K562 (cell line): ENCODE results near the gene LIG3. TPM values are rescaled to one million over a fixed set of nuclear protein-coding genes. Genes with fewer than 3 reads are reported as not detected.

Source experiments
- ATAC-seq: fragments of 200-7000 bp; cut with Tn5 transposase; 3 replicates; pipeline ENCODE4 v1.9.1; 2020; ENCODE audit warnings: moderate library complexity
- BruUV-seq: library from RNA; stranded (reverse); fragments of 400-500 nt; replicated peaks from 2 replicates; lab custom pipeline; 2021; lab: Mats Ljungman, UMichigan
- CTCF ChIA-PET: fragments of 300-600 bp; formaldehyde crosslinking; extraction: SDS; loops from one replicate; lab custom pipeline; 2021; ENCODE audit warnings: low intra/inter-chr PET ratio; lab: Yijun Ruan, JAX
- POLR2A ChIA-PET: fragments of 300-600, 350-650 bp; sonication (Branson Sonifier 250); formaldehyde crosslinking; extraction: SDS; loops from one replicate; lab custom pipeline; 2021; ENCODE audit warnings: antibody characterized with exemption, inconsistent platforms; lab: Yijun Ruan, JAX
- DNase-seq, 4 experiments: peaks; one replicate each; pipeline versions ENCODE4 v3.0.0 to v3.0.0-alpha.2; 2011 to 2018; ENCODE audit warnings: low spot score in 3 of 4, mixed read lengths in 3 of 4; ENCODE audit errors: extremely low read depth in 1 of 4
- FAIRE-seq: peaks from 2 replicates; lab custom pipeline; 2011; peaks lifted over from hg19 to GRCh38; lab: Jason Lieb, UNC
- H2AFZ ChIP-seq: 2 replicates; pipeline ENCODE4 v1.6.0; 2011; ENCODE audit warnings: low read depth, low read length, control low read depth, inconsistent platforms
- H3K27ac ChIP-seq: fragments of 200-600 bp; 3 replicates; pipeline ENCODE4 v1.8.0; 2011; ENCODE audit warnings: low read depth, mild to moderate bottlenecking, control low read depth, inconsistent platforms, low read length, moderate library complexity, mixed read lengths; ENCODE audit errors: extremely low read depth
- H3K27me3 ChIP-seq, 2 experiments: fragments of 300-600 bp in 1 of 2; 2 replicates in 1 of 2; 3 replicates in 1 of 2; pipeline versions ENCODE4 v1.6.0 to v1.8.0; 2011; ENCODE audit warnings: inconsistent platforms in 2 of 2, low read length in 2 of 2, mild to moderate bottlenecking in 1 of 2, mixed read lengths in 1 of 2, moderate library complexity in 1 of 2; ENCODE audit not compliant: control insufficient read depth in 2 of 2, insufficient read depth in 2 of 2
- H3K36me3 ChIP-seq: fragments of 300-600 bp; 3 replicates; pipeline ENCODE4 v1.8.0; 2011; ENCODE audit warnings: mild to moderate bottlenecking, low read length, inconsistent platforms; ENCODE audit not compliant: control insufficient read depth, insufficient read depth
- H3K4me1 ChIP-seq, 2 experiments: fragments of 200-600 bp in 1 of 2; replicated peaks in 1 of 2; 2 replicates in 1 of 2; 3 replicates in 1 of 2; pipeline versions ENCODE4 v1.5.1 to v1.8.0; 2011; ENCODE audit warnings: inconsistent platforms in 2 of 2, low read length in 2 of 2, mild to moderate bottlenecking in 1 of 2, mixed read lengths in 1 of 2, moderate library complexity in 1 of 2; ENCODE audit not compliant: control insufficient read depth in 2 of 2, insufficient read depth in 2 of 2
- H3K4me2 ChIP-seq: 2 replicates; pipeline ENCODE4 v1.6.1; 2011; ENCODE audit warnings: low read length, control low read depth, inconsistent platforms, mixed read lengths; ENCODE audit not compliant: insufficient read depth
- H3K4me3 ChIP-seq: fragments of 200-600 bp; sonication (generic), shearing (Covaris generic); 2 replicates; pipeline ENCODE4 v1.5.1; 2016; ENCODE audit warnings: control low read depth, inconsistent platforms
- H3K79me2 ChIP-seq: fragments of 200-600 bp; 3 replicates; pipeline ENCODE4 v1.8.0; 2011; ENCODE audit warnings: low read length, inconsistent platforms; ENCODE audit not compliant: control insufficient read depth, insufficient read depth
- H3K9ac ChIP-seq, 2 experiments: 2 replicates each; pipeline versions ENCODE4 v1.6.0 to v1.6.1; 2011; ENCODE audit warnings: low read depth in 2 of 2, low read length in 2 of 2, control low read depth in 1 of 2, inconsistent platforms in 1 of 2, mild to moderate bottlenecking in 1 of 2, mixed read lengths in 1 of 2; ENCODE audit not compliant: insufficient read depth in 1 of 2
- H3K9me1 ChIP-seq: one replicate; pipeline ENCODE4 v1.6.0; 2011; ENCODE audit warnings: inconsistent platforms, mild to moderate bottlenecking, low read length, moderate library complexity; ENCODE audit not compliant: control insufficient read depth, insufficient read depth
- H3K9me3 ChIP-seq: replicated peaks from 2 replicates; pipeline ENCODE4 v1.5.1; 2011; ENCODE audit warnings: low read depth, low read length, inconsistent platforms; ENCODE audit not compliant: control insufficient read depth, insufficient read depth
- H4K20me1 ChIP-seq: replicated peaks from 2 replicates; pipeline ENCODE4 v1.6.1; 2011; ENCODE audit warnings: low read length, inconsistent platforms, mixed read lengths; ENCODE audit not compliant: control insufficient read depth, insufficient read depth
- JUN ChIP-seq, 2 experiments: sonication (generic) in 1 of 2; formaldehyde crosslinking in 1 of 2; IDR thresholded peaks; 2 replicates each; pipeline versions ENCODE4 v1.6.1 to v1.8.0; 2012 to 2022; ENCODE audit warnings: borderline replicate concordance in 2 of 2, mild to moderate bottlenecking in 2 of 2, improper control_type of control experiment in 1 of 2, low read depth in 1 of 2, low read length in 1 of 2, missing genetic modification reagents in 1 of 2
- MCM3 ChIP-seq: fragments of 450-650 bp; IDR thresholded peaks from 2 replicates; pipeline ENCODE4 v1.6.1; 2016
- PTRF ChIP-seq: fragments of 450-650 bp; IDR thresholded peaks from 2 replicates; pipeline ENCODE4 v1.6.1; 2016; ENCODE audit warnings: mild to moderate bottlenecking, missing genetic modification characterization, missing compliant biosample characterization
- SREBF1 ChIP-seq: fragments of 150-350 bp; IDR thresholded peaks from 2 replicates; pipeline ENCODE4 v1.6.1; 2014; ENCODE audit warnings: antibody characterized with exemption, low read depth, low read length, borderline replicate concordance
- TOE1 ChIP-seq, 2 experiments: fragments of 450-650 bp in 1 of 2; sonication (generic) in 1 of 2; formaldehyde crosslinking in 1 of 2; IDR thresholded peaks; 2 replicates each; pipeline versions ENCODE4 v1.7.1 to v1.8.0; 2016 to 2022; ENCODE audit warnings: borderline replicate concordance in 2 of 2, mild to moderate bottlenecking in 2 of 2, antibody characterized with exemption in 1 of 2, inconsistent platforms in 1 of 2, low read depth in 1 of 2, missing genetic modification reagents in 1 of 2, moderate library complexity in 1 of 2
- ZC3H11A ChIP-seq: IDR thresholded peaks from 2 replicates; pipeline ENCODE4 v1.6.1; 2012; ENCODE audit warnings: low read depth, low read length, improper control_type of control experiment
- ZNF644 ChIP-seq: fragments of 200-800 bp; sonication (Bioruptor generic); IDR thresholded peaks from 2 replicates; pipeline ENCODE4 v1.6.1; 2016; ENCODE audit warnings: low read depth, missing genetic modification characterization, missing compliant biosample characterization
- WGBS: fragments of 100-300 bp; shearing (Covaris generic); methylation state at CpG from one replicate; pipeline ENCODE4 v1.1.6; 2016; ENCODE audit warnings: low coverage, mixed read lengths; ENCODE audit not compliant: insufficient coverage; ENCODE audit errors: missing lambda C conversion rate; 5-methylcytosine and 5-hydroxymethylcytosine counted together
- in situ Hi-C: fragments of 300-500 bp; cut with MboI; formaldehyde crosslinking; loops from 4 replicates; pipeline ENCODE4 v1.15.0; 2018; ENCODE audit warnings: inconsistent platforms, mixed read lengths
- intact Hi-C: fragments of 100-400 bp; cut with micrococcal nuclease; formaldehyde crosslinking; loops from 2 replicates; pipeline ENCODE4 v1.14.2; 2022
- polyA plus RNA-seq, 8 experiments: library from polyadenylated mRNA; depleted of rRNA in 4 of 8; stranded (reverse) in 5 of 8; unstranded in 3 of 8; fragments of >200 nt; fragmentation: Nextera tagmentation in 2 of 8; fragmentation: Illumina TruSeq in 1 of 8; extraction: Ambion mirVana in 2 of 8; extraction: Trizol in 1 of 8; gene quantifications; 2 replicates each; pipeline versions ENCODE4 v1.2.1 to v1.2.3, GENCODE V29; 2011 to 2014; ENCODE audit warnings: inconsistent platforms in 1 of 8, missing spikeins in 1 of 8
- total RNA-seq, 7 experiments: library from RNA; depleted of rRNA in 6 of 7; stranded (reverse); fragments of >200 nt in 6 of 7; fragmentation: Illumina TruSeq in 2 of 7; extraction: Trizol in 2 of 7; gene quantifications; 2 replicates each; pipeline versions ENCODE4 v1.2.1 to v1.2.3, GENCODE V29; 2011 to 2021; ENCODE audit warnings: low replicate concordance in 1 of 7

Gene LIG3
- total and polyA plus RNA-seq, 9 of the 15 experiments (the other 6 are each of a cell fraction or from before 2014, with no cell fraction given), result 7.6 to 75.0 (median 43.0) TPM

DNA sequence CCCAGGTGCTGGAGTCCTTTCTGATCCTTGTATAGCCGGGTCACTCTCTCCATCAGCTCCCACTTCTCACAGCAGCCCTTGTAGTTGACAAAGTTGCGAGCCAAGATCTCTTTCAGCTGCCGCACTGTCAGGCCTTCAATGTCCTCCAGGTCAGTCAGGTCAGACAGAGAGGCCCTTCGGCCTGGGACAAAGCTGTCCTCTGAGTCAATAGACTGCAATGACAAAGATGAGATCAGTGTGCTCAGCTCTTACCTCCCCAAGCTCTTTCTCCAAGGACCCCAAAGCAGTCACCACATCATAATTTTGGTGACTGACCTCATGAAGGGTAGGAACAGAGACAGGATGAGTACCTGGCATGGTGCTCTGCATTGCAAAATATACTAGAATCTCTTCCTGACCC is 36.1 kb downstream of the LIG3 start:
- Histone ChIP-seq H3K4me1 (no peaks in the 10 kb centered on the region), H3K9ac (no peak overlapping the region; a peak in 1 of 4 replicates), H3K9me1 (no peaks in the 10 kb centered on the region), H3K79me2 (no peaks in the 10 kb centered on the region), H3K9me3 (no peaks in the 10 kb centered on the region), H2AFZ (no peak overlapping the region), H3K27ac (no peak overlapping the region), H4K20me1 (no peaks in the 10 kb centered on the region), H3K4me2 (no peak overlapping the region), H3K36me3 (peaks cover 38% of the 10 kb centered on the region), H3K27me3 (no peaks in the 10 kb centered on the region), H3K4me3 (no peak overlapping the region)
- FAIRE-seq, result no peak
- TF ChIP-seq TOE1 (IDR thresholded peaks at IDR 0.05; ENCODE audit: borderline replicate concordance) (no peak), TOE1 (CRISPR knock-in tag; IDR thresholded peaks at IDR 0.05; ENCODE audit: borderline replicate concordance, low read depth) (no peak), PTRF (tag) (no peak), ZNF644 (tag) (no peak), JUN (IDR thresholded peaks at IDR 0.05; ENCODE audit: borderline replicate concordance, low read depth, low read length) (no peak), JUN (CRISPR knock-in tag; IDR thresholded peaks at IDR 0.05; ENCODE audit: borderline replicate concordance) (no peak)
- DNase-seq, result no peak
- in situ Hi-C loops, result no loop called here
- WGBS, result 88% methylated on average over 4 of the region's 4 CpGs
- intact Hi-C loops, result no loop called here
- no peak for ATAC-seq
- POLR2A ChIA-PET, result interaction anchor here (1.1 to 1.4 kb wide), 3 partner anchors 9 to 15 kb away, joined by 3 to 4 read pairs (median 3); no protein-coding TSS in a partner anchor
- CTCF ChIA-PET, result no interaction called here
- no TSS peak for BruUV-seq

- in situ Hi-C loops, result no loop called here
- POLR2A ChIA-PET, result interaction anchor here (1.4 kb wide), 1 partner anchor 10 kb away, joined by 3 read pairs; no protein-coding TSS in a partner anchor
- H3K9me3 ChIP-seq, result no peaks in the 10 kb centered on the region
Observed at GRCh38 chr17:35017021-35017420, 36.7 kb downstream of the LIG3 start.

More at GRCh38 chr17:35017021-35017420, 36.7 kb downstream of the LIG3 start:
- FAIRE-seq (no peak), ATAC-seq (no peak), DNase-seq (no peak)
- Histone ChIP-seq H4K20me1 (no peaks in the 10 kb centered on the region), H3K36me3 (peaks cover 34% of the 10 kb centered on the region), H3K9ac (no peak overlapping the region), H2AFZ (no peak overlapping the region), H3K9me1 (no peaks in the 10 kb centered on the region), H3K27me3 (no peaks in the 10 kb centered on the region), H3K4me2 (no peak overlapping the region), H3K4me1 (no peaks in the 10 kb centered on the region), H3K4me3 (no peak overlapping the region), H3K79me2 (no peaks in the 10 kb centered on the region), H3K27ac (no peak overlapping the region)
- BruUV-seq, result no TSS peak
- CTCF ChIA-PET, result no interaction called here
- WGBS, result 80% methylated on average over 4 of the region's 4 CpGs
- TF ChIP-seq ZC3H11A (no peak), SREBF1 (no peak), MCM3 (no peak)
- intact Hi-C loops, result no loop called here
